Panc1 (cell line): ENCODE data around the gene MRPL40. TPM values are rescaled to one million over a fixed set of nuclear protein-coding genes. Genes with fewer than 3 reads are reported as not detected.

Experiments used
- ATAC-seq: fragments of 200-7000 bp; cut with Tn5 transposase; 2 replicates; pipeline ENCODE4 v1.9.1; 2020; ENCODE audit warnings: mild to moderate bottlenecking, moderate library complexity
- Bru-seq: library from RNA; stranded (reverse); fragments of 400-500 nt; gene quantifications from one replicate; lab custom pipeline; 2021; lab: Mats Ljungman, UMichigan
- BruChase-seq, 2 experiments: library from RNA; stranded (reverse); fragments of 400-500 nt; gene quantifications; one replicate each; lab custom pipeline; 2021; lab: Mats Ljungman, UMichigan
- BruUV-seq: library from RNA; stranded (reverse); fragments of 400-500 nt; replicated peaks from 2 replicates; lab custom pipeline; 2021; lab: Mats Ljungman, UMichigan
- CTCF ChIA-PET: fragments of 300-600 bp; sonication (Branson Sonifier 250); formaldehyde crosslinking; loops from one replicate; lab custom pipeline; 2022; ENCODE audit warnings: antibody characterized with exemption; lab: Charles Lee
- POLR2A ChIA-PET: fragments of 300-600 bp; sonication (Branson Sonifier 250); formaldehyde crosslinking; loops from one replicate; lab custom pipeline; 2022; ENCODE audit warnings: antibody characterized with exemption; lab: Charles Lee
- DNase-seq: peaks from one replicate; pipeline ENCODE4 v3.0.0-alpha.2; 2010; ENCODE audit warnings: low read depth, low spot score
- H3K27ac ChIP-seq: 2 replicates; pipeline ENCODE4 v1.5.1; 2011; ENCODE audit warnings: mild to moderate bottlenecking, low read length, inconsistent platforms
- H3K27me3 ChIP-seq: fragments of 200-500 bp; sonication (Bioruptor generic); 2 replicates; pipeline ENCODE4 v1.6.0; 2014; ENCODE audit warnings: low read length, inconsistent platforms; ENCODE audit not compliant: control insufficient read depth, insufficient read depth
- H3K36me3 ChIP-seq: fragments of 200-500 bp; sonication (Bioruptor generic); 2 replicates; pipeline ENCODE4 v1.5.1; 2014; ENCODE audit warnings: inconsistent platforms, mild to moderate bottlenecking, low read length, moderate library complexity; ENCODE audit not compliant: control insufficient read depth, insufficient read depth
- H3K4me1 ChIP-seq: 2 replicates; pipeline ENCODE4 v1.5.1; 2011; ENCODE audit warnings: inconsistent platforms, mild to moderate bottlenecking, low read length, moderate library complexity; ENCODE audit not compliant: control insufficient read depth, insufficient read depth
- H3K4me3 ChIP-seq, 2 experiments: 2 replicates each; pipeline ENCODE4 v1.5.1; 2011 to 2012; ENCODE audit warnings: low read depth in 2 of 2, low read length in 2 of 2, mild to moderate bottlenecking in 2 of 2, inconsistent platforms in 1 of 2, moderate library complexity in 1 of 2
- H3K9me3 ChIP-seq: fragments of 200-500 bp; sonication (Bioruptor generic); 2 replicates; pipeline ENCODE4 v1.5.1; 2014; ENCODE audit warnings: low read depth, mild to moderate bottlenecking, inconsistent platforms, low read length, moderate library complexity; ENCODE audit not compliant: control insufficient read depth, insufficient read depth
- CTCF ChIP-seq: fragments of 450-650 bp; IDR thresholded peaks from 2 replicates; pipeline ENCODE4 v1.5.1; 2017; ENCODE audit warnings: mild to moderate bottlenecking
- POLR2AphosphoS5 ChIP-seq: IDR thresholded peaks from 2 replicates; pipeline ENCODE4 v1.6.1; 2012; ENCODE audit warnings: mild to moderate bottlenecking, low read depth, low read length, moderate library complexity
- REST ChIP-seq, 2 experiments: IDR thresholded peaks; 2 replicates each; pipeline ENCODE4 v1.6.1; 2011 to 2012; ENCODE audit warnings: low read depth in 2 of 2, control low read depth in 1 of 2, low read length in 1 of 2, mild to moderate bottlenecking in 1 of 2, moderate library complexity in 1 of 2; ENCODE audit not compliant: insufficient read depth in 1 of 2
- SIN3A ChIP-seq: IDR thresholded peaks from 2 replicates; pipeline ENCODE4 v1.6.1; 2012; ENCODE audit warnings: low read depth, mild to moderate bottlenecking, low read length, moderate library complexity, borderline replicate concordance; ENCODE audit not compliant: insufficient read depth
- TCF7L2 ChIP-seq: IDR thresholded peaks from 2 replicates; pipeline ENCODE4 v1.6.1; 2011; ENCODE audit warnings: mild to moderate bottlenecking, low read depth, low read length, inconsistent platforms
- in situ Hi-C: cut with HindIII; loops from 2 replicates; pipeline ENCODE4 v1.10.0; 2016; ENCODE audit warnings: low sequenced_read_pairs, low pct_unique_long_range_greater_than_20kb
- intact Hi-C: fragments of 100-400 bp; cut with micrococcal nuclease; formaldehyde crosslinking; loops from one replicate; pipeline ENCODE4 v1.10.0; 2022; ENCODE audit not compliant: unreplicated experiment
- long read RNA-seq: library from polyadenylated mRNA; unstranded; transcript quantifications from one replicate; pipeline ENCODE4 v2.0.0, GENCODE V29; 2021; ENCODE audit not compliant: unreplicated experiment
- polyA plus RNA-seq: library from polyadenylated mRNA; unstranded; fragments of >200 nt; gene quantifications from one replicate; pipeline ENCODE4 v1.2.1, GENCODE V29; 2012; ENCODE audit warnings: missing spikeins; ENCODE audit not compliant: insufficient read length
- total RNA-seq: library from RNA; stranded (reverse); gene quantifications from one replicate; pipeline ENCODE4 v1.2.1, GENCODE V29; 2021; ENCODE audit not compliant: unreplicated experiment

Gene MRPL40
- total RNA-seq (36.3 TPM), Bru-seq, nascent RNA (percentile 65 among the genes with signal in this experiment), BruChase-seq, experiment 1, labeled RNA remaining after a 2-hour chase (percentile 60 among the genes with signal in this experiment), BruChase-seq, experiment 2, labeled RNA remaining after a 6-hour chase (percentile 72 among the genes with signal in this experiment)
- 32.0 TPM for polyA plus RNA-seq
- long read RNA-seq, transcript MRPL40-201 (4 exons, 1,387 nt): major isoform, 43 of 46 reads
- long read RNA-seq, partial matches to known transcripts: 0 of 46 reads
- long read RNA-seq, other reads (novel, unspliced or antisense): 1 of 46 reads

- peak; percentile 97 for ATAC-seq
- intact Hi-C loops: no loop called here
- no peaks in the 10 kb centered on the region for H3K27me3 ChIP-seq
- H3K9me3 ChIP-seq: no peaks in the 10 kb centered on the region
- H3K4me1 ChIP-seq: peaks cover 6% of the 10 kb centered on the region; the same call in 1 of the 2 replicates
- no TSS peak for BruUV-seq
- CTCF ChIA-PET: interaction anchor here (0.6 kb wide), 1 partner anchor 436 kb away, joined by 5 read pairs; no protein-coding TSS in a partner anchor
- H3K4me3 ChIP-seq: peak within 1 kb of the TSS; percentile 81 to 87
- in situ Hi-C loops: no loop called here
- peaks cover 4% of the 10 kb centered on the region; the same call in 1 of the 2 replicates for H3K36me3 ChIP-seq
- H3K27ac ChIP-seq: peak within 1 kb of the TSS; percentile 91
- TF ChIP-seq POLR2AphosphoS5 (peak; percentile 85), REST (IDR thresholded peaks at IDR 0.05; ENCODE audit: insufficient read depth in 1 of 2, low read depth in 2 of 2, low read length in 1 of 2) (peak in 1 of 2 experiments; percentile 32; a peak in 1 of 4 replicates), TCF7L2 (no peak), SIN3A (peak; percentile 92; the same call in 1 of the 2 replicates), CTCF (no peak)
- POLR2A ChIA-PET: no interaction called here
- peak; percentile 39 for DNase-seq
Measured at GRCh38 chr22:19432133-19432851, at the start of gene MRPL40. TSS of gene MRPL40 (plus strand) at chr22:19432545. CDS start at chr22:19432555, 10 bp downstream.

GRCh38 chr22:19383292-19383691 is 49.1 kb upstream of the MRPL40 start:
- H3K4me3 ChIP-seq: no peak overlapping the region
- ATAC-seq: no peak
- no peak overlapping the region for H3K27ac ChIP-seq
- no peaks in the 10 kb centered on the region for H3K9me3 ChIP-seq
- peaks cover 16% of the 10 kb centered on the region for H3K36me3 ChIP-seq
- H3K4me1 ChIP-seq: no peaks in the 10 kb centered on the region
- intact Hi-C loops: no loop called here
- no peaks in the 10 kb centered on the region for H3K27me3 ChIP-seq
- no peak for DNase-seq
- in situ Hi-C loops: no loop called here
- ChIA-PET CTCF (no interaction called here), POLR2A (no interaction called here)
- BruUV-seq: no TSS peak
- TF ChIP-seq CTCF (no peak), TCF7L2 (no peak), REST (IDR thresholded peaks at IDR 0.05; ENCODE audit: insufficient read depth in 1 of 2, low read depth in 2 of 2, low read length in 1 of 2) (no peak), SIN3A (no peak), POLR2AphosphoS5 (no peak)
